Adipose tissue (tissue), 3 donors: ENCODE results near the gene GPANK1. TPM values are rescaled to one million over a fixed set of nuclear protein-coding genes. Genes with fewer than 3 reads are reported as not detected.

Experiments
- H3K27ac ChIP-seq: one replicate; pipeline ENCODE4 v1.5.1; 2013; ENCODE audit warnings: low read depth, low read length
- WGBS, 3 donors: extraction: QIAGEN DNeasy Blood & Tissue Kit; methylation state at CpG; one replicate each; pipeline ENCODE4 v1.1.7; 2013; 5-methylcytosine and 5-hydroxymethylcytosine counted together
- polyA plus RNA-seq, 3 donors: library from polyadenylated mRNA; stranded (reverse); fragments of 200-250 nt; gene quantifications; one replicate each; pipeline ENCODE4 v1.2.3, GENCODE V29; 2013
- donor health status: healthy with polysubstance abuse.
- donor health status: Bipolar disorder and iron deficiency.
- donor health status: healthy.

Gene GPANK1
- polyA plus RNA-seq, 3 donors, result 9.7 to 16.6 (median 14.0) TPM

DNA sequence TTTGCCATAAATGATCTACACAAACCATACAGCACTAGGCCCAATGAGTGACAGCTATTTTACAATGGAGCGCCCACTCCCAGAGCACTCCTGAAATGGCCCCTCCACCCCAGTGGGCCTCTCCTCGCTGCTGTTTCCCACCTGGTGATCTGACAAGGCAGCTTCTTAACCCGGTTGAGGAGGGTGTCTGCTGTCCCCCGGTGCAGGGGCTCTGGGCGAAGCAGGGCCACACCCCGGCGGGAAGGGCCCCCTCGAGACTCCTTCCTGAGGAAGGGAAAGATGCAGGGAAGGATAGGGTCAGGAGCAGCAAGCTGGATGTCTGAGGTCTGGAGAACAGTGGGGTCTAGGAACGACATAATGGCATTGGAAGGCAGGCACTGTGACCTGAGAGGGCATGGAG is 28.1 kb upstream of the GPANK1 start:
- H3K27ac ChIP-seq, result no peak overlapping the region
- WGBS, 3 donors, result 88 to 93% (median 89%) methylated on average over 9 of the region's 9 CpGs

DNA sequence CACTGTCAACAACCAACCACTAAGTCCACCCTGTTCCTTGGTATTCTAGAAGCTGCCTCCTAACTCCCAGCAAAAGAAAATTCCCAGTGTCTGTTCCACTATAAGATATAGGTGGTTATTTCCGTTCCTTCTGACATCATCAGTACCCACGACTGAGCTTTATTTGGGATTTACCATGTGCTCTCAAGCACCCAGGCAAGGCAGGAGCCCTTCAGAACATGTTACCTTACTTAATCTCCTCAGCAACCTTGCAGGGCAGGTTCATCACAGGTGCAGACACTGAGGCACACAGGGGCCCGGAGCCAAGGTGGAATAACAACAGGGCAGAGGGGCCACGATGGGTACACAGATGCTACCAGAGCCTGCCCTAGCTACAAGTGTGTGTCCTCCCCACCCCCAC is 27.6 kb upstream of the GPANK1 start:
- H3K27ac ChIP-seq, result no peak overlapping the region
- 83 to 91% (median 87%) methylated on average over 4 of the region's 4 CpGs for WGBS, 3 donors

- 95 to 96% (median 96%) methylated on average over 11 to 12 of the region's 12 CpGs for WGBS, 3 donors
- no peak overlapping the region for H3K27ac ChIP-seq
These were observed 26.8 kb upstream of the GPANK1 start for GRCh38 chr6:31691564-31692108.

DNA sequence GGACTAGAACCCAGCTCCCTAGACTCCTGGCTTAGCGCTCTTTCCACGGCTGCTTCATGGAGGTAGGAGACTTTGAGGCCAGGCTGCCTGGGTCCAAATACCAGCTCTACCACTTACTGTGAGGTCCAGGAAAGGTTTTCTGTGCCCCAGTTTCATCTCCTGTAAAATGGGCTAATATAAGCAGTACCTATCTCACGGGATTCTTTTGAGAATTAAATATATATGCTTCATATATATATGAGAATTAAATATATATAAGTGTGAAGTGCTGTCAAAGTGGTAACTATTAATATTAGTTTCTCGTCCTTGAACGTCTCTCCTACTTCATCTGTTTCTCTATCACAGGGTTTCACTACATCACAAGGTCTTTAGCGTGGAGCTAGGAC is 26.3 kb upstream of the GPANK1 start:
- no peak overlapping the region for H3K27ac ChIP-seq
- 92 to 94% (median 94%) methylated on average over 6 of the region's 6 CpGs for WGBS, 3 donors

- no peak overlapping the region for H3K27ac ChIP-seq
- 67 to 80% (median 72%) methylated on average over 10 of the region's 10 CpGs for WGBS, 3 donors
These were observed 25.7 kb upstream of the GPANK1 start for GRCh38 chr6:31690231-31691077.

DNA sequence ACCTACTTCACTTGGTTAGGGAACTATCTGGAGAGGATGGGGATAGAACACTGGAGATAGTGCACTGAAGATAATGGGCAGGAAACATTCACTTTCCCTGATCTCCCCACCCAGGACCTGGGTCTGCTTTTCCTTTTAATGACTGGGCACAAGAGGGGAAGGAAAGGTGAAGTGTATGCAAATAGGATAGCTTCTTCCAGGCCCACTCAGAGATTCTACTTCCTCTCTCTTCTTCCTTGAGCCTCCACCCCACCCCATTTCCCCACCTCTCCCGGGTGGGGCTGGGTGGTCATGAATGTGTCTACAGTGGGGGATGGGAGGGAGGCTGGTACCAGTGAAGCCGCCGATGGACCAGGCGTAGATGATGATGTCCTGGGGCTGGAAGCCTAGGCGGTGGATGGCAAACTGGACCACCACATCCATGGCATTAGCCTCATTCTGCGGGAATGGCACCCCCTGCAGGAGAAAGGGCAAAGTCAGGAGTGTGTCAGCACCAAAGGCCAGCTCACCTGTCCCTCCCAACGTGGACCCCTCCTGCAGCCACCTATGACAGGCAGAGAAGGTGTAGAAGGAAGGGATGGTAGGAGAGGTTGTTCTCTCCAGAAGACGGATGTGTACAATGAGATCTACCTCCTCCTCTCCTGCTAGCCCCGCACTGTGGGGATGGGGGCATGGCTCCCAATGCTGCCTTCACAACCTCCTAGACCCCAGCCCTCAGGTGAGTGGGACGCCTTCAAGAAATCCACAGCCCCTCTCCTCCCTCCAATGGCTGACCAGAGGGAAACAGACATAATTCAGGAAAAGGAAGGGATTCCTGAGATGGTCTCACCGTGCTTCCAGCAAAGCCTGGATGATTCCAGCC is 24.7 kb upstream of the GPANK1 start:
- WGBS, 3 donors, result 76 to 84% (median 77%) methylated on average over 11 of the region's 11 CpGs
- no peak overlapping the region for H3K27ac ChIP-seq

DNA sequence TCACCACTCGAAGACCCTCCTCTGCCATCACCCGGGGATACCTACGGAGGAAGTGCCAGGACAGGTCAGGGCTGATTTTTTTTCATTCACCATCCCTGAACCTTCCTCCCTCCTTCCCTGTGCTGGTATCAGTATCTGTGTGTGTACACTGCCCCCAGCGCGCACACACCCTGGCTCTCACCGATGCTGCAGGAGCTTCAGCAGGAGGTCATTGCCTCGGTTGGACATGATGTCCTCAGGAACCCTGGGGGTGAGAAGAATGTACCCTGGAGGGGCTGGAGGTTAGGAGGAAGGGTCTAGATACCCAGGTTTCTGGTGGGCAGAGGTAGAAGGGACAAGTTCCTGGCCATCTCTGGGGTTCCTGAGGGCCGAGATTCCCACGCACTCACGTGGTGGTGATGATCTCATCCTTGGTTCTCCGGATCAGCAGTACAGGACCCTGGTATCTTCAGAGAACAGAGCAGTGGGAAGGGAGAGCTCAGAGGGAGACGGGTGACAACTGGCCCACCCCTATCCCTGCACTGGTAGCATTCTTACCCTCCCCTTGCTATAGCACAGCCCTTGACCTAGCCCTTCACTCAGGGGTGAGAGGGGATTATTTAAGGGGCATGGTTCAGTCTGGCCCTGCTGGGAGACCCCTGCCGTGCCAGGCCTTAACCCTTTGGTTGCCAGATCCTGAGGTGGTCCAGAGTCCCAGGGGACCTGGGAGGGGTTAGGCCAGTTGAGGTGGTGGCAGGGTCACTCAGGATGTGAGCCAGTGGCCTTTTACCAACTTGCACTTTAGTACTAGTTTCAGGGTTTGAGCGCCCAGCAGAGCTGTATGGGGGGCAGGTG is 23.3 kb upstream of the GPANK1 start:
- H3K27ac ChIP-seq, result no peak overlapping the region
- WGBS, 3 donors, result 78 to 86% (median 79%) methylated on average over 14 of the region's 14 CpGs

DNA sequence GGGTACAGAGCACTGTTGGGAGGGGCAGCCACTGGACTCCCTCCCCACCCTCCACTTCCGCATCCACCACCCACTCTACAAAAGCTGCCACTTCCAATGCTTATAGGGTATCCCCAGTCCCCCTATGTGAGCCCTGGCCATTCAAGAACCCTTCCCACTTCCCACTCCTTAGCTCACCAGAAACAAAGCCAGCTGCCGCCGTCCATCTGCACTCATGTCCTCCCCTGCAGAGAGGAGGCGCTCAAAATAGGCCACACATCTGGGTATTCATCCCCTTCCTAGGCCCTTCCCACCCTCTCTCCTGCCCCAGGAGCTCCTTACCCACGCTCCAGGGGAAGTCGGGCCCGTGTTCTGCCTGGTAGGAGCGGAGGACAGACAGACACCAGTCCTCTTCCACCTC is 22.5 kb upstream of the GPANK1 start:
- WGBS, 3 donors, result 88 to 92% (median 92%) methylated on average over 8 of the region's 8 CpGs

GRCh38 chr6:31686483-31686882 is 21.7 kb upstream of the GPANK1 start:
- no peak overlapping the region for H3K27ac ChIP-seq
- WGBS, 3 donors, result 84 to 89% (median 87%) methylated on average over 5 of the region's 5 CpGs

More for the DNA sequence above, 22.5 kb upstream of the GPANK1 start:
- no peak overlapping the region for H3K27ac ChIP-seq

DNA sequence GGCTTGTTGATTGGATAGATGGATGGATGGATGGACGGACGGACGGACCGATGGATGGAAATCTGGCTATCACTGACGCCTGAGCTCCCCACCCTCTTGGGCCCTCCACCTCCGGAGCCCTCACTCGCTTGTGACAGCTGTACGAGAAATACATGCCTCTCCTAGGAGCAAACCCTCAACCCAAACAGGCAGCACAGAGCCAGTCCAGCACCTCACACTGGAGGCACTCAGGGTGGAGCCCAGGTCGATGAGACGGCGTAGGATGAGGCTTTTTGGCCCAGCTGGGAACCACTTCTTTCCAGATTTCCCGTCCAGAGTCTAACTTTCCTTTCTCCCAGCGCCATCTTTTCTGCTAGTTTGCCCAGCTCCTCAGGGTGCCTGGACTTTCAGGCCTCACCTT is 18.8 kb upstream of the GPANK1 start:
- no peak overlapping the region for H3K27ac ChIP-seq
- WGBS, 3 donors, result 50 to 76% (median 74%) methylated on average over 13 of the region's 13 CpGs

DNA sequence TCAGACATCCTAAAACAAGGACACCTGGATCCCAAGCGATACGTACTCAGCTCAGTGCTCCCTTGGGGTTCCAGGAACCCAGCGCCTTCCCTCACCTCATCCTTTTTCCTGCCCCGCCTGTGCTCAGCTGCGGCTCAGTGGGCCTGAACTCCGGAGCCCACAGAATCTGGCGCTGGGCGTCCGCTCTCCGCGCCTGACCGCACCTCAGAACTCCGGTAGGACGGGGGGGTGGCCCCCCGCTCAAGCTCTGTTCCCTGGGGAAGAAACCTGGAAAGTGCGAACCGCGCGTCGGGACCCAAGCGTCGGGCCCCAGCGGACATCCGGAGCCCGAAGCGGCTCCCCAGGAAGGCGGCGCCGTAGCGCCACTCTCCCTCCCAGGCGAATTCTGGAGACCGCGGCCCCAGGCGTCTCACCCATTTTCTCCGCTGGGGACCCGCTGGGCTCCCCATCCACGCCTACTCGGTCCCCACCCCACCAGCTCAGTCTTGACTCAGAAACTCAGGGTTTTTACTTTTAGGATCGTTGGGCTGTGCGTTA is 16.4 kb upstream of the GPANK1 start:
- 0 to 1% (median 1%) methylated on average over 36 to 40 of the region's 40 CpGs for WGBS, 3 donors
- no peak overlapping the region for H3K27ac ChIP-seq

- H3K27ac ChIP-seq, result no peak within 1 kb of the TSS
- WGBS, 3 donors, result 12 to 14% (median 13%) methylated on average over 17 of the region's 17 CpGs
These were observed 15.7 kb upstream of the GPANK1 start, which contains the start of gene LY6G5C for GRCh38 chr6:31680226-31681134. Gene LY6G5C, minus strand, starts transcription at chr6:31681067. Its CDS starts 694 bp downstream, at chr6:31680373.

GRCh38 chr6:31677955-31678354 is 13.2 kb upstream of the GPANK1 start:
- no peak overlapping the region for H3K27ac ChIP-seq

GRCh38 chr6:31676904-31677303 is 12.1 kb upstream of the GPANK1 start:
- 72 to 76% (median 73%) methylated on average over 6 of the region's 6 CpGs for WGBS, 3 donors
- no peak overlapping the region for H3K27ac ChIP-seq

More at GRCh38 chr6:31677955-31678354, 13.2 kb upstream of the GPANK1 start:
- 73 to 75% (median 74%) methylated on average over 8 of the region's 8 CpGs for WGBS, 3 donors

- 78 to 89% (median 88%) methylated on average over 4 of the region's 4 CpGs for WGBS, 3 donors
- no peak overlapping the region for H3K27ac ChIP-seq
These were observed 11.6 kb upstream of the GPANK1 start for GRCh38 chr6:31676322-31676903.

- H3K27ac ChIP-seq, result no peak within 1 kb of the TSS
- WGBS, 3 donors, result 83 to 88% (median 84%) methylated on average over 8 of the region's 8 CpGs
These were observed 4.9 kb upstream of the GPANK1 start, which contains the start of gene LY6G5B for GRCh38 chr6:31669676-31670075. Gene LY6G5B, plus strand, starts transcription at chr6:31669976. Its CDS starts 975 bp downstream, at chr6:31670951.
